HEK293 (cell line): ENCODE data around the gene ATP6V0A1.

Experiments used
- BCL11A ChIP-seq: fragments of 450-650 bp; formaldehyde crosslinking; IDR thresholded peaks from 2 replicates; pipeline ENCODE4 v1.5.1; 2016; ENCODE audit warnings: low read depth, missing biosample characterization, missing genetic modification characterization
- KLF7 ChIP-seq: fragments of 450-650 bp; formaldehyde crosslinking; IDR thresholded peaks from 2 replicates; pipeline ENCODE4 v1.5.1; 2016; ENCODE audit warnings: missing biosample characterization, missing genetic modification characterization, borderline replicate concordance
- PRDM10 ChIP-seq: fragments of 450-650 bp; formaldehyde crosslinking; IDR thresholded peaks from 2 replicates; pipeline ENCODE4 v1.5.1; 2016; ENCODE audit warnings: missing biosample characterization, missing genetic modification characterization
- PRDM4 ChIP-seq: fragments of 450-650 bp; formaldehyde crosslinking; IDR thresholded peaks from 2 replicates; pipeline ENCODE4 v1.5.1; 2017; ENCODE audit warnings: missing biosample characterization, missing genetic modification characterization
- PRDM6 ChIP-seq: fragments of 450-650 bp; formaldehyde crosslinking; IDR thresholded peaks from 2 replicates; pipeline ENCODE4 v1.5.1; 2017; ENCODE audit warnings: missing biosample characterization, missing genetic modification characterization
- ZBTB1 ChIP-seq: fragments of 450-650 bp; formaldehyde crosslinking; IDR thresholded peaks from 2 replicates; pipeline ENCODE4 v1.5.1; 2016; ENCODE audit warnings: missing biosample characterization, missing genetic modification characterization
- ZBTB7A ChIP-seq: fragments of 450-650 bp; formaldehyde crosslinking; IDR thresholded peaks from 2 replicates; pipeline ENCODE4 v1.5.1; 2016; ENCODE audit warnings: low read depth, missing biosample characterization, missing genetic modification characterization
- ZFHX2 ChIP-seq: fragments of 450-650 bp; formaldehyde crosslinking; conservative IDR thresholded peaks from 2 replicates; pipeline ENCODE4 v1.5.1; 2016; ENCODE audit warnings: missing biosample characterization, missing genetic modification characterization
- ZFP3 ChIP-seq: fragments of 450-650 bp; formaldehyde crosslinking; IDR thresholded peaks from 2 replicates; pipeline ENCODE4 v1.5.1; 2016; ENCODE audit warnings: low read depth, missing biosample characterization, missing genetic modification characterization
- ZNF121 ChIP-seq: fragments of 450-650 bp; formaldehyde crosslinking; IDR thresholded peaks from 2 replicates; pipeline ENCODE4 v1.5.1; 2016; ENCODE audit warnings: missing biosample characterization, missing genetic modification characterization
- ZNF18 ChIP-seq: fragments of 450-650 bp; formaldehyde crosslinking; IDR thresholded peaks from 2 replicates; pipeline ENCODE4 v1.5.1; 2016; ENCODE audit warnings: missing biosample characterization, missing genetic modification characterization
- ZNF223 ChIP-seq: fragments of 450-650 bp; formaldehyde crosslinking; IDR thresholded peaks from 2 replicates; pipeline ENCODE4 v1.5.1; 2016; ENCODE audit warnings: missing biosample characterization, missing genetic modification characterization
- ZNF24 ChIP-seq: fragments of 450-650 bp; formaldehyde crosslinking; IDR thresholded peaks from 2 replicates; pipeline ENCODE4 v1.5.1; 2016; ENCODE audit warnings: missing biosample characterization, missing genetic modification characterization
- ZNF248 ChIP-seq: fragments of 450-650 bp; formaldehyde crosslinking; IDR thresholded peaks from 2 replicates; pipeline ENCODE4 v1.5.1; 2017; ENCODE audit warnings: missing biosample characterization, missing genetic modification characterization
- ZNF280C ChIP-seq: fragments of 450-650 bp; formaldehyde crosslinking; IDR thresholded peaks from 2 replicates; pipeline ENCODE4 v1.5.1; 2016; ENCODE audit warnings: missing biosample characterization, missing genetic modification characterization
- ZNF311 ChIP-seq: fragments of 450-650 bp; formaldehyde crosslinking; IDR thresholded peaks from 2 replicates; pipeline ENCODE4 v1.5.1; 2017; ENCODE audit warnings: missing biosample characterization, missing genetic modification characterization, borderline replicate concordance
- ZNF473 ChIP-seq: fragments of 450-650 bp; formaldehyde crosslinking; IDR thresholded peaks from 2 replicates; pipeline ENCODE4 v1.5.1; 2017; ENCODE audit warnings: missing biosample characterization, missing genetic modification characterization
- ZNF514 ChIP-seq: fragments of 450-650 bp; formaldehyde crosslinking; IDR thresholded peaks from 2 replicates; pipeline ENCODE4 v1.5.1; 2016; ENCODE audit warnings: missing biosample characterization, missing genetic modification characterization
- ZNF521 ChIP-seq: fragments of 450-650 bp; formaldehyde crosslinking; IDR thresholded peaks from 2 replicates; pipeline ENCODE4 v1.5.1; 2017; ENCODE audit warnings: missing biosample characterization, mild to moderate bottlenecking, missing genetic modification characterization
- ZNF529 ChIP-seq: fragments of 450-650 bp; formaldehyde crosslinking; IDR thresholded peaks from 2 replicates; pipeline ENCODE4 v1.5.1; 2017; ENCODE audit warnings: missing genetic modification characterization, missing biosample characterization; ENCODE audit not compliant: insufficient replicate concordance
- ZNF624 ChIP-seq: fragments of 450-650 bp; formaldehyde crosslinking; IDR thresholded peaks from 2 replicates; pipeline ENCODE4 v1.5.1; 2017; ENCODE audit warnings: missing biosample characterization, missing genetic modification characterization
- ZNF645 ChIP-seq: fragments of 450-650 bp; formaldehyde crosslinking; IDR thresholded peaks from 2 replicates; pipeline ENCODE4; 2016; ENCODE audit warnings: missing biosample characterization, missing genetic modification characterization
- ZNF654 ChIP-seq: fragments of 450-650 bp; formaldehyde crosslinking; IDR thresholded peaks from 2 replicates; pipeline ENCODE4 v1.5.1; 2016; ENCODE audit warnings: low read depth, missing biosample characterization, missing genetic modification characterization
- ZSCAN5A ChIP-seq: fragments of 450-650 bp; formaldehyde crosslinking; IDR thresholded peaks from 2 replicates; pipeline ENCODE4 v1.5.1; 2016; ENCODE audit warnings: missing biosample characterization, missing genetic modification characterization

ATP6V0A1 gene

GRCh38 chr17:42554250-42555121 lies 95.8 kb downstream of the ATP6V0A1 start (continued):
- no peak for TF ChIP-seq ZNF311
- TF ChIP-seq KLF7 (tag by site-specific recombination) = 0 out of 2 replicates have a peak, but pooled peaks have one; percentile 37
- TF ChIP-seq ZNF521 (tag by site-specific recombination) = no peak
- TF ChIP-seq ZFHX2 (tag by site-specific recombination) = peak; percentile 96
- TF ChIP-seq ZNF529 (tag by site-specific recombination) = no peak
- no peak for TF ChIP-seq ZFP3 (tag by site-specific recombination)
- TF ChIP-seq ZSCAN5A (tag by site-specific recombination) = 0 out of 2 replicates have a peak, but pooled peaks have one; percentile 19
- TF ChIP-seq ZBTB1 (tag by site-specific recombination) = no peak
- no peak for TF ChIP-seq ZNF248
- peak; percentile 69 for TF ChIP-seq BCL11A
- no peak; the same call in 1 of the 2 replicates for TF ChIP-seq PRDM6 (tag by site-specific recombination)
- TF ChIP-seq ZNF18 (tag by site-specific recombination) = no peak
- no peak for TF ChIP-seq ZNF645
- no peak for TF ChIP-seq ZNF473
- TF ChIP-seq ZNF514 (tag by site-specific recombination) = no peak
- 0 out of 2 replicates have a peak, but pooled peaks have one; percentile 14 for TF ChIP-seq ZNF24
- no peak for TF ChIP-seq ZNF223 (tag by site-specific recombination)
- no peak for TF ChIP-seq ZNF654 (tag by site-specific recombination)
- TF ChIP-seq ZNF280C (tag by site-specific recombination) = no peak
- TF ChIP-seq PRDM10 (tag by site-specific recombination) = peak; percentile 83
- no peak for TF ChIP-seq ZNF624 (tag by site-specific recombination)
- peak; percentile 37; the same call in 1 of the 2 replicates for TF ChIP-seq ZBTB7A
- TF ChIP-seq PRDM4 (tag by site-specific recombination) = no peak
- no peak for TF ChIP-seq ZNF121 (tag by site-specific recombination)
